GM12878 (cell line): Measurements from ENCODE around the gene ADAMTS18.

Experiments used
- ETV6 ChIP-seq, 2 experiments: fragments of 450-650 bp in 1 of 2; IDR thresholded peaks in 1 of 2; conservative IDR thresholded peaks in 1 of 2; 2 replicates each; pipeline ENCODE4 v1.6.1; 2014; ENCODE audit warnings: antibody characterized with exemption in 1 of 2, borderline replicate concordance in 1 of 2, low read depth in 1 of 2, mild to moderate bottlenecking in 1 of 2, moderate library complexity in 1 of 2
- EZH2 ChIP-seq: IDR thresholded peaks from 2 replicates; pipeline ENCODE4 v1.6.1; 2012; ENCODE audit warnings: low read depth, mild to moderate bottlenecking, control low read depth, inconsistent platforms, low read length, borderline replicate concordance; ENCODE audit not compliant: control insufficient read depth
- JUNB ChIP-seq: IDR thresholded peaks from 2 replicates; pipeline ENCODE4 v1.6.1; 2016; ENCODE audit warnings: antibody characterized with exemption, mild to moderate bottlenecking
- JUND ChIP-seq: IDR thresholded peaks from 2 replicates; pipeline ENCODE4 v1.6.1; 2012; ENCODE audit warnings: low read depth, mild to moderate bottlenecking, low read length, improper control_type of control experiment, moderate library complexity
- MTA2 ChIP-seq: fragments of 450-650 bp; IDR thresholded peaks from 2 replicates; pipeline ENCODE4 v1.6.1; 2016; ENCODE audit warnings: low read depth, mild to moderate bottlenecking, moderate library complexity
- MYC ChIP-seq: IDR thresholded peaks from 2 replicates; pipeline ENCODE4 v1.6.1; 2011; ENCODE audit warnings: mild to moderate bottlenecking, low read length, moderate library complexity, inconsistent platforms; ENCODE audit not compliant: insufficient read depth, insufficient replicate concordance, insufficient read length, severe bottlenecking
- POLR2AphosphoS5 ChIP-seq: IDR thresholded peaks from 2 replicates; pipeline ENCODE4 v1.6.1; 2011; ENCODE audit warnings: mild to moderate bottlenecking, low read length, inconsistent platforms
- RELA ChIP-seq: fragments of 450-650 bp; IDR thresholded peaks from 2 replicates; pipeline ENCODE4 v1.8.0; 2014; ENCODE audit warnings: borderline replicate concordance; ENCODE audit not compliant: partially characterized antibody
- TF ChIP-seq, protein P1 (sequence below): IDR thresholded peaks from 2 replicates; pipeline ENCODE4 v1.6.1; 2012; ENCODE audit warnings: mild to moderate bottlenecking, low read depth, low read length
- TF ChIP-seq, protein P2 (sequence below): IDR thresholded peaks from 2 replicates; pipeline ENCODE4 v1.6.1; 2011; ENCODE audit warnings: borderline replicate concordance, low read depth, mild to moderate bottlenecking, moderate library complexity, mixed read lengths, low read length; ENCODE audit not compliant: insufficient read depth; ENCODE audit errors: extremely low read length
- TF ChIP-seq, protein P3 (sequence below): fragments of 450-650 bp; IDR thresholded peaks from 2 replicates; pipeline ENCODE4 v1.6.1; 2014; ENCODE audit warnings: mild to moderate bottlenecking
- TF ChIP-seq, protein P4 (sequence below): IDR thresholded peaks from 2 replicates; pipeline ENCODE4 v1.6.1; 2012; ENCODE audit warnings: low read length, inconsistent platforms
- TF ChIP-seq, protein P5 (sequence below), 3 experiments: IDR thresholded peaks in 2 of 3; conservative IDR thresholded peaks in 1 of 3; 2 replicates each; pipeline ENCODE4 v1.5.1; 2011; ENCODE audit warnings: low read depth in 3 of 3, low read length in 3 of 3, mild to moderate bottlenecking in 3 of 3, control low read depth in 2 of 3, moderate library complexity in 2 of 3, inconsistent platforms in 1 of 3, mixed read lengths in 1 of 3; ENCODE audit not compliant: control insufficient read depth in 2 of 3, insufficient read depth in 1 of 3; ENCODE audit errors: extremely low read depth in 1 of 3

DNA sequence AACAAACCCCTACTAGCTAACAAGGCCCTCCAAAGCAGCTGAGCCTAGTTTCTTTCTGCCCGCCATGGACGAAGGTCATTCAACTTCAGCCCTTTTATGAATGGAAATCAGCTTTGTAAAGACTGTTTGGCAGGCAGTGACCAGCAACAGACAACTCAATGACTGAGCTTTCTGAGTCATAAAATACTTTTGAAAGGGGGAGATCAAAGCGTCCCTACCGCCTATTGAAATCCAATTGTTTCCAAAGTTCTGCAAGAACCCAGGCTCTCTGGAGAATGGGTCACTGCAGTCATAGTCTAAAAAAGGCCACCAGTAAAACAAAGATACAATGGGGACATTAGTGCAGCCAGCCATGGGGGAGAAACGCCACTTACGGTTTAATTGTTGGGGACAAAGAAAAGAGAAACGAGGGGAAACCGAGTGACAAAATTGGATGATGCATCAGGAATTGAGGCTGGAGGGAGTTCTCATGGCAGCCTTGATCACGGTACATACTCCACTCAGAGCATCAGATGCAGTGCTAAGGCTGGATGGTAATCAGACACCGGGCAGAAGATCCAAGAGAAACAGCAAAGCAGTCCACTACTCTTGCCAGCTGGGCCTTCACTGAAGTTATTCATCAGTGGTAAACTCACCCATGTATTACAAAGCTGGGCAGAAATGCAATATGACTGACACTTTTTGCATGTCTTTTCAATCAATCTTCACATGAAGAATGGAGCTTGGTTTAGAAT, 9.8 kb downstream of the ADAMTS18 start:
- no peak for TF ChIP-seq EZH2
- no peak for TF ChIP-seq JUNB
- TF ChIP-seq, protein P1, sequence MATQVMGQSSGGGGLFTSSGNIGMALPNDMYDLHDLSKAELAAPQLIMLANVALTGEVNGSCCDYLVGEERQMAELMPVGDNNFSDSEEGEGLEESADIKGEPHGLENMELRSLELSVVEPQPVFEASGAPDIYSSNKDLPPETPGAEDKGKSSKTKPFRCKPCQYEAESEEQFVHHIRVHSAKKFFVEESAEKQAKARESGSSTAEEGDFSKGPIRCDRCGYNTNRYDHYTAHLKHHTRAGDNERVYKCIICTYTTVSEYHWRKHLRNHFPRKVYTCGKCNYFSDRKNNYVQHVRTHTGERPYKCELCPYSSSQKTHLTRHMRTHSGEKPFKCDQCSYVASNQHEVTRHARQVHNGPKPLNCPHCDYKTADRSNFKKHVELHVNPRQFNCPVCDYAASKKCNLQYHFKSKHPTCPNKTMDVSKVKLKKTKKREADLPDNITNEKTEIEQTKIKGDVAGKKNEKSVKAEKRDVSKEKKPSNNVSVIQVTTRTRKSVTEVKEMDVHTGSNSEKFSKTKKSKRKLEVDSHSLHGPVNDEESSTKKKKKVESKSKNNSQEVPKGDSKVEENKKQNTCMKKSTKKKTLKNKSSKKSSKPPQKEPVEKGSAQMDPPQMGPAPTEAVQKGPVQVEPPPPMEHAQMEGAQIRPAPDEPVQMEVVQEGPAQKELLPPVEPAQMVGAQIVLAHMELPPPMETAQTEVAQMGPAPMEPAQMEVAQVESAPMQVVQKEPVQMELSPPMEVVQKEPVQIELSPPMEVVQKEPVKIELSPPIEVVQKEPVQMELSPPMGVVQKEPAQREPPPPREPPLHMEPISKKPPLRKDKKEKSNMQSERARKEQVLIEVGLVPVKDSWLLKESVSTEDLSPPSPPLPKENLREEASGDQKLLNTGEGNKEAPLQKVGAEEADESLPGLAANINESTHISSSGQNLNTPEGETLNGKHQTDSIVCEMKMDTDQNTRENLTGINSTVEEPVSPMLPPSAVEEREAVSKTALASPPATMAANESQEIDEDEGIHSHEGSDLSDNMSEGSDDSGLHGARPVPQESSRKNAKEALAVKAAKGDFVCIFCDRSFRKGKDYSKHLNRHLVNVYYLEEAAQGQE: no peak
- TF ChIP-seq, protein P2, sequence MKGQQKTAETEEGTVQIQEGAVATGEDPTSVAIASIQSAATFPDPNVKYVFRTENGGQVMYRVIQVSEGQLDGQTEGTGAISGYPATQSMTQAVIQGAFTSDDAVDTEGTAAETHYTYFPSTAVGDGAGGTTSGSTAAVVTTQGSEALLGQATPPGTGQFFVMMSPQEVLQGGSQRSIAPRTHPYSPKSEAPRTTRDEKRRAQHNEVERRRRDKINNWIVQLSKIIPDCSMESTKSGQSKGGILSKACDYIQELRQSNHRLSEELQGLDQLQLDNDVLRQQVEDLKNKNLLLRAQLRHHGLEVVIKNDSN: no peak
- TF ChIP-seq RELA: no peak
- TF ChIP-seq MTA2: no peak
- TF ChIP-seq ETV6 (conservative IDR thresholded peaks at IDR 0.05 in 1 of 2, IDR thresholded peaks at IDR 0.05 in 1 of 2; ENCODE audit: borderline replicate concordance in 1 of 2, low read depth in 1 of 2): no peak
- TF ChIP-seq, protein P3, sequence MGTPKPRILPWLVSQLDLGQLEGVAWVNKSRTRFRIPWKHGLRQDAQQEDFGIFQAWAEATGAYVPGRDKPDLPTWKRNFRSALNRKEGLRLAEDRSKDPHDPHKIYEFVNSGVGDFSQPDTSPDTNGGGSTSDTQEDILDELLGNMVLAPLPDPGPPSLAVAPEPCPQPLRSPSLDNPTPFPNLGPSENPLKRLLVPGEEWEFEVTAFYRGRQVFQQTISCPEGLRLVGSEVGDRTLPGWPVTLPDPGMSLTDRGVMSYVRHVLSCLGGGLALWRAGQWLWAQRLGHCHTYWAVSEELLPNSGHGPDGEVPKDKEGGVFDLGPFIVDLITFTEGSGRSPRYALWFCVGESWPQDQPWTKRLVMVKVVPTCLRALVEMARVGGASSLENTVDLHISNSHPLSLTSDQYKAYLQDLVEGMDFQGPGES: no peak
- TF ChIP-seq MYC: no peak
- TF ChIP-seq, protein P4, sequence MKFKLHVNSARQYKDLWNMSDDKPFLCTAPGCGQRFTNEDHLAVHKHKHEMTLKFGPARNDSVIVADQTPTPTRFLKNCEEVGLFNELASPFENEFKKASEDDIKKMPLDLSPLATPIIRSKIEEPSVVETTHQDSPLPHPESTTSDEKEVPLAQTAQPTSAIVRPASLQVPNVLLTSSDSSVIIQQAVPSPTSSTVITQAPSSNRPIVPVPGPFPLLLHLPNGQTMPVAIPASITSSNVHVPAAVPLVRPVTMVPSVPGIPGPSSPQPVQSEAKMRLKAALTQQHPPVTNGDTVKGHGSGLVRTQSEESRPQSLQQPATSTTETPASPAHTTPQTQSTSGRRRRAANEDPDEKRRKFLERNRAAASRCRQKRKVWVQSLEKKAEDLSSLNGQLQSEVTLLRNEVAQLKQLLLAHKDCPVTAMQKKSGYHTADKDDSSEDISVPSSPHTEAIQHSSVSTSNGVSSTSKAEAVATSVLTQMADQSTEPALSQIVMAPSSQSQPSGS: no peak
- TF ChIP-seq, protein P5, sequence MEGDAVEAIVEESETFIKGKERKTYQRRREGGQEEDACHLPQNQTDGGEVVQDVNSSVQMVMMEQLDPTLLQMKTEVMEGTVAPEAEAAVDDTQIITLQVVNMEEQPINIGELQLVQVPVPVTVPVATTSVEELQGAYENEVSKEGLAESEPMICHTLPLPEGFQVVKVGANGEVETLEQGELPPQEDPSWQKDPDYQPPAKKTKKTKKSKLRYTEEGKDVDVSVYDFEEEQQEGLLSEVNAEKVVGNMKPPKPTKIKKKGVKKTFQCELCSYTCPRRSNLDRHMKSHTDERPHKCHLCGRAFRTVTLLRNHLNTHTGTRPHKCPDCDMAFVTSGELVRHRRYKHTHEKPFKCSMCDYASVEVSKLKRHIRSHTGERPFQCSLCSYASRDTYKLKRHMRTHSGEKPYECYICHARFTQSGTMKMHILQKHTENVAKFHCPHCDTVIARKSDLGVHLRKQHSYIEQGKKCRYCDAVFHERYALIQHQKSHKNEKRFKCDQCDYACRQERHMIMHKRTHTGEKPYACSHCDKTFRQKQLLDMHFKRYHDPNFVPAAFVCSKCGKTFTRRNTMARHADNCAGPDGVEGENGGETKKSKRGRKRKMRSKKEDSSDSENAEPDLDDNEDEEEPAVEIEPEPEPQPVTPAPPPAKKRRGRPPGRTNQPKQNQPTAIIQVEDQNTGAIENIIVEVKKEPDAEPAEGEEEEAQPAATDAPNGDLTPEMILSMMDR (IDR thresholded peaks at IDR 0.05 in 2 of 3, conservative IDR thresholded peaks at IDR 0.05 in 1 of 3; ENCODE audit: control insufficient read depth in 2 of 3, extremely low read depth in 1 of 3, insufficient read depth in 1 of 3, low read depth in 3 of 3, low read length in 3 of 3): no peak
- TF ChIP-seq POLR2AphosphoS5: no peak
- TF ChIP-seq JUND: no peak
